NCI-H187 treated with DMSO at 0.1 percent for 48 hours (cell line): Measurements from ENCODE around the gene TAC1.
A peak's percentile ranks its signal among the peaks of the same experiment; 100 is the strongest.
"Not testable (repeated sequence)": the region's sequence is repeated elsewhere in the genome, so short reads cannot be mapped to it uniquely, and the experiment has no call there.

Experiments used
- DNase-seq: peaks from one replicate; lab custom pipeline; 2025; lab: John Stamatoyannopoulos, UW

The TAC1 gene, protein sequence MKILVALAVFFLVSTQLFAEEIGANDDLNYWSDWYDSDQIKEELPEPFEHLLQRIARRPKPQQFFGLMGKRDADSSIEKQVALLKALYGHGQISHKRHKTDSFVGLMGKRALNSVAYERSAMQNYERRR

DNA sequence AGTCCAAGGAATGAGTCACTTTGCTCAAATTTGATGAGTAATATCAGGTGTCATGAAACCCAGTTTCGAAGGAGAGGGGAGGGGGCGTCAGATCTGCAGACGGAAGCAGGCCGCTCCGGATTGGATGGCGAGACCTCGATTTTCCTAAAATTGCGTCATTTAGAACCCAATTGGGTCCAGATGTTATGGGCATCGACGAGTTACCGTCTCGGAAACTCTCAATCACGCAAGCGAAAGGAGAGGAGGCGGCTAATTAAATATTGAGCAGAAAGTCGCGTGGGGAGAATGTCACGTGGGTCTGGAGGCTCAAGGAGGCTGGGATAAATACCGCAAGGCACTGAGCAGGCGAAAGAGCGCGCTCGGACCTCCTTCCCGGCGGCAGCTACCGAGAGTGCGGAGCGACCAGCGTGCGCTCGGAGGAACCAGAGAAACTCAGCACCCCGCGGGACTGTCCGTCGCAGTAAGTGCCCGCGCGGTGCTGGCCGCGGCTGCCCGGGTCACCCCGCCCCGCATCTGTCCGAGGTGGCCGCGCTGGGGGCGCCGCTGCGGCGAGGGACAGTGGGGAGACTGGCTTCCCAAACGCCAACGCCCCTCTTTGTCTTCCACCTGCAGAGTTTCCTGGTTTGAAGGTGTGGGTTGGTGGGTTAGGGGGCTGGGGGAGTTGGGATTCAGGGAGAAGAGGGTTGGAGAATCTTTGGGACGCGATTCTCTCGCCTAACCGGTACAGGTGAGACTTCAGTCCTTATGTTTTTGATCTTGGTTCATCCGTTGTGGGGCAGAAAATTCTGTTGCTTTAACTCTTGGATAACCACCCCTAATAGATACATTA, at the start of gene TAC1:
Gene TAC1, plus strand, starts transcription at position 351 of the 829 bp plus-strand sequence. CDS start 527 bp downstream, outside the sequence.
- no peak for DNase-seq

DNA sequence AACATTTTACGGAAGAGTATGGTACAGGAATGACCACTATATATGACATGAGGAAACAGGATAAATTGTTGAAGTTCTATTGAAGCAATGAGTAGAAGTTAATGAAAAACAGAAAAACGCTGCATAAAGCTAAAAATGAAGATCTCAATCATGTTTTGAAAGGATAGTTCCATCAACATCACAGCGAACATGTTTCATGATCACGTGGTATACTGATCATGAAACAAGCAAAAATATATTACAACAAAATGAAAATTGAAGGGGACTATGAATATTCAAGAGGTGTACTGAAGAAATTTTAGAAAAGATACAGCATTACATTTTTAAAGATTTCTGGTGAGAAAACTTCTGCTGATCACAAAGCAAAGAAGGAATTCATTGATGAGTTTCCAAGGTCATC, 45.9 kb upstream of the TAC1 start:
- DNase-seq, result no peak

DNA sequence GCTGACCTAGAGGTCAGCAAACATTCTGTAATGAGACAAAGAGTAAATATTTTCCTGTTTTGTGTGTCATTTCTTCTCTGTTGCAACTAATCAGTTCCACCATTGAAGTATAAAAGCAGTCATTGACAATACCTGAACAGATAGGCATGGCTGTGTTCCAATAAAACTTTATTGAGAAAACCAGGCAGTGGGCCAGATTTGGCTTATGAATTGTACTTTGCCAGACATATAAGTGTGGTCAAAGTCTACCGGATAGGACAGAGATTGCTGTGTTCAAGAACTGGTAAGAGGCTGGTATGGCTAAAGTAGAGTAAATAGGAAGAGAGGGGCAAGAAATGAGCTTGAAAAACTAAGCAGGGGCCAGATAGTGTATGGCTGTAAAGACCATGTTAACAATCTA, 38.3 kb upstream of the TAC1 start:
- no peak for DNase-seq

DNA sequence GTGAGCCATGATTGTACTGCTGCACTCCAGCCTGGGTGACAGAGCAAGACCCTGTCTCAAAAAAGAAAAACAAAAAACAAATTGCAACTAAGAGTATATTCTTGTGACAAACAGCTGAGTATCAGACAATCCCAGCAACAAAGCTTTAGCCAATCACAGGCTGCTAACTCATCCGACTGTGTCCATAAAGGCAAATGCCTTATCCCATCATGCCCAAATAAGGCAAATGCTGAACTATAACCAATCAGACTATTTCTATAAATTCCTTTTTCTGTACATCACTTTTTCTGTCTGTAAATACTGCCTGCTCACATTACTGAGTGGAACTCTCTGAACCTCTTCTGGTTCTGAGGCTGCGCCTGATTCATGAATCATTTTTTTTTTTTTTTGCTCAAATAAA, 37.5 kb upstream of the TAC1 start:
- no peak for DNase-seq

DNA sequence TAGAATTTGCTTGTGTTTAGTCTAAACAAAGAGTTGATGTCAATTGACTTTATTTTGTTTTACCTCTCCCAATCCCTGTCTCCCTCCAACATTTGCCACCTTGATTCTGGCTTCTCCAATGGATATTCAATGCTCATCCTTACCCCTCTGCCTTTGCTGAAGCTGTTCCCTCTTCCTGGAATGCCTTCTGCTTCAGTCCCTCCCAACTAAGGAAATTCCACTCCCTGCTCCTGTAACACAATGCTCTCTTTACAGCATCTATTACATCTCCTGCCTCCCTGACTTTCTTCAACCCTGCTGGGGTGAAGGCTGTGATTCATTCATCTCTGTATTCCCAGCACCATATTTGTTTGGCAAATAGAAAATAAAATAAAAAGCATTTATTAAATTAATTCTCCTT, 34.5 kb upstream of the TAC1 start:
- no peak for DNase-seq

DNA sequence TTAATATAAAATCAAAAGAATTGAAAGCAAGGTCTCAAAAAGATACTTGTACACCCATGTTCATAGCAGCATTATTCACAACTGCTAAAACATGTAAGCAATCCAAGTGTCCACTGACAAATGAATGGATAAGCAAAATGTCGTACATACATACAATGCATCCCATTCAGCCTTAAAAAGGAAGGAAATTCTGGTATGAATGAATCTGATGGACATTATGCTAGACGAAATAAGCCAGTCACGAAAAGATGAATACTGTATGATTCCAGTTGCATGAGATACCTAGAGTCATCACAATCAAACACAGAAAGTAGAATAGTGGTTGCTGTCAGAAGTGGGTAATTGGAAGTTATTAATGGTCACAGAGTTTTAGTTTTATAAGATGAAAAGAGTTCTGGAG, 9.5 kb upstream of the TAC1 start:
- no peak for DNase-seq

DNA sequence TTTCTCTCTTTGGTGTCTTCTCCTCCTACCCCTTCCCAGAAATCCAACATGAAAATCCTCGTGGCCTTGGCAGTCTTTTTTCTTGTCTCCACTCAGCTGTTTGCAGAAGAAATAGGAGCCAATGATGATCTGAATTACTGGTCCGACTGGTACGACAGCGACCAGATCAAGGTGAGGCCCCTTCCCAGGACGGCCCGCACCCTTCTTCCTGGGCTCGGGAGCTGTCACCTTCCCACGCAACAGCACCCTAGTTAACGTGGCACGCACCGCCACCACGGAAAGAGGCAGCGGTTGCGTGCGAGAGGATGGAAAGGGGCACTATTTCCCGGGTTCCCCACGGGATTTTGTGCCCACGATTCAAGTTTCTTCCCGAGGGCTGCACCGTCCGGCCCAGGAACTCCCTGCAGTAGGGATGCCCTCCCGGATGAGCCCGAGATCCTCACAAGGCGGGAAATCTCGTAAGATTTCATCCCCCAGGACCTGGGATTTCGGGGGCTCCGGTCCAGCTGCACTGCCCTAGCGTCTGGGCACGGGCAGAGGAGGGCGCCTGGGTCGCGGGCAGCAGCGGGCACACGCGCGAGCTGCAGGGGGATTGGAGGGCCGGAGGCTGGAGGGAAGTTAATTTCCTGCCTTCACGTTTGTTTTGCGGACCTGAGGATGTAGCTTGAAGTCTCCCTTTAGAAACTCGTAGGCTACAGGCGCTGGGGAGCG, 834 bp downstream of the TAC1 start:
- no peak for DNase-seq

DNA sequence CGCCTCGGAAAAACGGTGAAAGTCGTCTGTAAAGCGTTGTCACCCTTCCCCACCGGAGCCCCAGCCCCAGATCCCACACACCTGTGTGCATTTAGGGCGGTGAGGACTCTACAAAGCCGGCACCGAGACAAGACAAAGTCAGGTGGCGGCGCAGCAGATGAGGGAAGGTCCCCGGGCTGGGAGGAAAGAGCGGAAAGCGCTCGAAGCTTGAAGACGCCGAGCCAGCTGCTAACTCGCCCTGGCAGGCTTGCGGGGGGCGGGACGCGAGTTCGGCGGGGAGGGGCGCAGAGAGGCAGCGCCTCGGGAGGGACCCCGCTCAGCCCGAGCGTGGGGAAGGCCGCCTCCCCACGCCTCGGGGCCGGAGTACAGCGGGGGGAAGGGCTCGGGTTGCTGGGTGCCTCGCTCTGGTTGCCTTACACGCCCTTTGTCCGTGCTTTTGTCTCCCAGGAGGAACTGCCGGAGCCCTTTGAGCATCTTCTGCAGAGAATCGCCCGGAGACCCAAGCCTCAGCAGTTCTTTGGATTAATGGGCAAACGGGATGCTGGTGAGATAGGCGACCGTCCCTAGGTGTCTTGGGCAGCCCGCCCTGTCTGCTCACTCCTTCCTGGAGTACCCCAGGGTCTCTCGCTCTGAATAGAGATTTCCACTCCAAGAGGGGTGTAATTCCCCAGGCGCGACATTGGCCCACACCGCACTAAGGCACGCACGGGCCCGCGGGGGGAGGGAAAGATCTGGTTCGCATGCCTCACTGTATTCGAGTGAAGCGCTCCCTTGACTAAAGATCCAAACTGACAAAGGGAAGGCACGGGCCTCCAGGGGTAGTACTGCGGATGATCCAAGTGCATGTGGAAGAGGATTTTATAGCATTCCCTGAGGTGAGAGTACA, 1.6 kb downstream of the TAC1 start:
- no peak for DNase-seq

DNA sequence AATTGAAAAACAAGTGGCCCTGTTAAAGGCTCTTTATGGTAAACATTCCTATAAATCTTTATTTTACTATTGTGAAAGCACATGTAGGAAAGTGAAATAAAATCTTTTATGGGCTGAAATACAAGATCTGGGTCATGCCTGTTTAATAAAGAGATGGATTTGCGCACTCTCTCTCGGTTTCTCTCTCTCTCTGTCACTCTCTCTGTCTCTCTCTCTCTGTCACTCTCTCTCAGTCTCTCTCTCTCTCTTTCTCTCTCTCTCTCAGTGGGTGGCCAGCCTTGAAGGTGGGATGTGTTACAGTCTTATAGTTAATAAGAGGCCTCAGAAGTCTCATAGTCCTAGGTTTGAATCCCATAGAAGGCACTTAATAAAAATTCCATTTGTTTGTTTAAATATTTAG, 2.4 kb downstream of the TAC1 start:
- no peak for DNase-seq

DNA sequence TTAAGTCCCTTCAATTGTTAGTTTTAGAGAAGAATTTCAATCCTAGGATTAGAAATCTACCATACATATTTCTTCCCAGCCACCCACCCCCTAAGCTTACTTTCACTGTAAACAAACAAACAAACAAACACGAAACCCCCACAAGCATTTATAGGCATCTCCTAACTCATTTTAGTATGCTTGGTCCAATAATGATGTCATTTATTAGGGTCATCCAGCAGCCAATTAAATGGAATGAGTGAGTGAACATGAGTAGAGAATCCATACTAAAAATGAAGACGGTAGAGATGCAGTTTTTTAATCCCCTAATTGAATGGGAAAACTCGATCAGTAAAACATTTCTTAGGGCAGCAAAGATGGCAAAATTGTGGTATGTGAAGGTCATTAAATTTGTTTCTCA, 3.2 kb downstream of the TAC1 start:
- DNase-seq, result no peak

DNA sequence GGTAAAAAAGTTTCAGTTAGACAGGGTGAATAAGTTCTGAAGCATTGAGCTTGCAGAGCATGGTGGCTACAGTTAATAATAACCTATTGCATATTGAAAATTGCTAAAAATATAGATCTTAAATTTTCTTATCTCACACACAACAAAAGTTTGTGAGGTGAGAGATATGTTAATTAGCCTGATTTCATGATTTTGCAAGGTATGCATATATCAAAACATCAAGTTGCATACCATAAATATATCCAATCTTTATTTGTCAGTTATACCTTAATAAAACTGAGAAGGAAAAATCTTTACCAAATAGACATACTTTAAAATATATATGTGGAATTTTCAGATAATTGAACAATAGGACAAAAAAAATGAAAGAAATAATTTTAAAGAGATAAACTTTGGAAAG, 16.6 kb downstream of the TAC1 start:
- DNase-seq, result no peak

DNA sequence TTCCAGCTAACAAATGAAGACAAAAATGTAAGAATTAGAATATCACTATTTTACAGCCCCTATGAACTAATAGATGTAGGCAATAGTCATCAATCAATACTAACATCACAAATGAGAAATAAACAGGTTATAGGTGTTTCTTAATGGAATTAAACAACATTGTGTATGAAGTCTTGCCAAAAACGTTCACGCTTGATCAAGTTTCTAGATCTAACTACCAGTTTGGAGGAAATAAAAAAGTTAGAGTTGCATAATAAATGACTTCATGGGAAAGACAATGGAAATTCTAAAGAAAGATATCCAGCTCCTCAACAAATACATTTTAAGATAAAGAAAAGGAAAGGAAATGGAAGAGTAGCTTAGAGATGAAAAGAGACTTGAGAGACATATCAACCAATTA, 19.7 kb downstream of the TAC1 start:
- no peak for DNase-seq

DNA sequence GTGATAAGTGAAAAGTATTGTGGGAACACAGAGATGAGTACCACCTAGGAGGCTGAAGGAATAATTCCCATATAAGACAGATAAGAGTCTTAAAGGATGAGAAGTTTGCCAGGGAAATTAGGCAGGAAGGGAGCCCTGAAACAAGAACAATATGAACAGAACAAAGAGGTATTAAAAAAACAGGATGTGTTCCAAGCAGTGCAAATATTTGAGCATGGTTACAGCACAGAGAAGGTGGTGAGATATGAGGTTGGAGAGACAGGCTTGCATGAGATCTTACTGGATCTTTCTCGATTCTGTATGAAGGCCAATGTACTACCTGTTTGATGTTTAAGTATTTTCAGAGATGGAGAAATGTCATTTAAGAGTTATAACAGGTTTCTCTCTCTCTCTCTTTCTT, 20.3 kb downstream of the TAC1 start:
- DNase-seq, result no peak

DNA sequence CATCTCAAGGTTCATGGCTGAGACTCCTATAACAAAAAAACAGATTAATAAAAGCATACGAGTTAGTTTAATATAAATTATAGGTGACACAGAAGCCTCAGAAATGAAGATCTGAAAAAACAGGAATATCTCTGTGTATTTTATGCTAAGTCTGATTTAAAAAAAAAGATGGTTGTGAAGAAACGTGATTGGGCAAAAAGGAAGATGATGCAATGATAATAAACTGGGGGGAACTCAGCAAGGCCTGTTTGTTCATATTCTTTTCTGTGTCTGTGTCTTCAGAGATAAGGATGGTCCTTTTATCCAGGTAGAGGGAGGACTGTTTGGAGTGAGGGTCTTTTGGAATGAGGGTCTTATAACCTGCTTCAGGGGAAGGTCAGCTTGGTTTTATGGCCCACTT, 25.9 kb downstream of the TAC1 start:
- no peak for DNase-seq

DNA sequence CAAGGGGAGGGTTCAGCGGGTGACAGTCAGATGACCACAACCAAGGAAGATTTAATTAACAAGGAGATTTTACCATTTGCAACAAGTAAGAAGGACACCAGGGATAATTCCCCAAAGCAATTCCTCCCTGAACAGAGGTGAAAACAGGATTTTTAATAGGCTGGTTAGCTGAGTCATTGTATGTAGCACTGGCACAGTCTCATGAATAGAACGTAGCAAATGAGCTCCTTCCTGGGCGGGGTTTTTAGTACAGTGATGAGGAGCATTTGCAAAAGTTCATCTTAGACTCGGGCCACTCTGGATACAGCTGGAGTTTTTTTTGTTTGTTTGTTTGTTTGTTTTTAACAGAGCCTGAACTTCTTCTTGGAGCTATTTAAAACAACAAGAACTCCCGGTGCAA, 39.0 kb downstream of the TAC1 start:
- no peak for DNase-seq

DNA sequence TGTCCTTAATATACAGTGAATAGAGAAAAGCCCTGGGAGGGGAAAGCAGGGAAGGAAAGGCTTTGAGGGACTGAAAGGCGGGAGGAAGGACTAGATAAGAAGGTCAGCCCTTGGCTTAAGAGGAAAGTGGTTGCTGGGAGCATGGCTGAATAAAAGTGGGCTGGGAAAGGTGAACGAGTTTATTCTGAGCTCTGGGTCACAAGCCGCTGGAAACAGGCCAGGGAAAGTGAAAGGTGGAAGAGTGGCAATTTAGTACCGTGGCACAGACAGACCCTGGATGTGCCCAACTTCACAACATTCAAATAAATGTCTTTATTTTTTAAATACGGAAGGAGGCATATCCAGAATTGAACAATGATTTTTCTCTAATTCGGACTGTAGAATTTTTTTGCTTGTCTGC, 39.7 kb downstream of the TAC1 start:
- DNase-seq, result no peak

DNA sequence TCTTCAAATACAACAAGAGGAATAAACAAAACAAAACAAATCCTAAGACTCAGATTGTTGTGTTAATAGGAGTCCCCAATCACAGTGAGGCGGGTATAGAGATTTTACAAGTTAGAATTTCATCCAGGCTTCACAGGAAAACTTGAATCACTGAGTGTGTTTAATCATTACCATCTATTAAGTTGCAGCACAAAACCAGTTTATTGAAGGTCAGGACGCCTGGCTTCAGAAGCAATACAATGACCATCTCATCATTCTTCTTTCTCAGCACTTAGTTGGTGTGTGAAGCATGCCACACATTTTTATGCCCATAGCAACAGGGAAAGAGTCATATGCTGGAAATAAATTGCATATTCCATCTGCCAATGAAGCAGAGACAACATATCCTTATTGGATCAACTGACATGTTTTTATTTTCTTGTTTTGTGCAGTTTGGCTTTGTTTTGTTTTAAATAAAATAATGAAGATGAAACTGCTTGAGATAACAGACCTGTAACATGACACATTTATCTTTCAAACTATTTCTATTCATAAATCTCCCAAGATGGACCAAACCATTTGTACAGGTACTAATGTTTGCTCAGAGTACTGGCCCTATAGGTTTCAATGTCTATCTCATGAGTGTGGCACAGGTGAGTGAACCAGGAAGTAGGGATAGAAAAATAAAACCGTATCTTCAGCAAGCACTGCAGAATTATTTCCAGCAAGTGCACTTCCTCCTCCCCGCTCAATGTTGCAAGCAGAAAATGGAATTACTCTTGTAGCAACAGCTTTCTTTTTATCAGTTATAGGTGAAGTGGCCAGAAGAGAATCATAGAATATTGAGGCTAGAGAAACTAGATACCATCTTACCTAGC, 40.4 kb downstream of the TAC1 start:
- peak; percentile 70 for DNase-seq

DNA sequence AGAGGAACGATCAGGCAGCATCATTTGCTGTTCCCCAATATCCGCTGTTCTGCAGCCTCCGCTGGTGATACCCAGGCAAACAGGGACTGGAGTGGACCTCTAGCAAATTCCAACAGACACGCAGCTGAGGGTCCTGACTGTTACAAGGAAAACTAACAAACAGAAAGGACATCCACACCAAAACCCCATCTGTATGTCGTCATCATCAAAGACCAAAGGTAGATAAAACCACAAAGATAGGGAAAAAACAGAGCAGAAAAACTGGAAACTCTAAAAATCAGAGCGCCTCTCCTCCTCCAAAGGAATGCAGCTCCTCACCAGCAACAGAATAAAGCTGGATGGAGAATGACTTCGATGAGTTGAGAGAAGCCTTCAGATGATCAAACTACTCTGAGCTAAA, 54.5 kb downstream of the TAC1 start:
- not testable (repeated sequence) for DNase-seq
